ENCODE data around the gene SEPTIN2. TPM values are rescaled to one million over a fixed set of nuclear protein-coding genes. Genes with fewer than 3 reads are reported as not detected.

The SEPTIN2 gene
- total and polyA plus RNA-seq, 8 donors: 106 to 245 (median 187) TPM

- peak overlapping the region in 3 of 4 donors; percentile 25 to 60 (median 50) for H3K27ac ChIP-seq
- FAIRE-seq: no peak
Observed at GRCh38 chr2:241350878-241351639, 35.3 kb downstream of the SEPTIN2 start.

GRCh38 chr2:241351640-241352031, 35.9 kb downstream of the SEPTIN2 start:
- intact Hi-C loops (cut with DNase I): no loop called here
- peak in 1 of 4 donors; percentile 16 for ATAC-seq

More at GRCh38 chr2:241350878-241351639, 35.3 kb downstream of the SEPTIN2 start:
- no peak for DNase-seq
- no peak for TF ChIP-seq CTCF (IDR thresholded peaks at IDR 0.05)
- peak in 1 of 4 donors; percentile 8 for ATAC-seq
- no peaks in the 10 kb centered on the region for H3K9me3 ChIP-seq
- intact Hi-C loops (cut with DNase I): no loop called here
- WGBS, 2 donors: 44 to 49% methylated on average over 9 of the region's 9 CpGs
- no peaks in the 10 kb centered on the region for H3K27me3 ChIP-seq
- H3K4me1 ChIP-seq: peaks cover 15 to 33% (median 32%) of the 10 kb centered on the region in 3 donors
- H3K4me3 ChIP-seq: no peak overlapping the region
- peaks cover 8 to 75% (median 36%) of the 10 kb centered on the region in 3 donors for H3K36me3 ChIP-seq

GRCh38 chr2:241352227-241352626, 36.5 kb downstream of the SEPTIN2 start:
- H3K9me3 ChIP-seq: no peaks in the 10 kb centered on the region
- FAIRE-seq: no peak
- 15 to 24% methylated on average over 3 of the region's 3 CpGs for WGBS, 2 donors
- H3K27me3 ChIP-seq: no peaks in the 10 kb centered on the region
- peaks cover 8 to 63% (median 24%) of the 10 kb centered on the region in 3 donors for H3K36me3 ChIP-seq
- no peak for ATAC-seq
- peaks cover 15 to 36% (median 33%) of the 10 kb centered on the region in 3 donors for H3K4me1 ChIP-seq
- no peak overlapping the region for H3K4me3 ChIP-seq
- intact Hi-C loops (cut with DNase I): no loop called here
- no peak for DNase-seq
- H3K27ac ChIP-seq: peak overlapping the region in 2 of 4 donors; percentile 50 to 60
- no peak for TF ChIP-seq CTCF (IDR thresholded peaks at IDR 0.05)

More at GRCh38 chr2:241351640-241352031, 35.9 kb downstream of the SEPTIN2 start:
- H3K27ac ChIP-seq: peak overlapping the region in 3 of 4 donors; percentile 25 to 60 (median 50)
- peaks cover 8 to 69% (median 30%) of the 10 kb centered on the region in 3 donors for H3K36me3 ChIP-seq
- H3K4me1 ChIP-seq: peaks cover 15 to 33% (median 32%) of the 10 kb centered on the region in 3 donors
- FAIRE-seq: no peak
- no peaks in the 10 kb centered on the region for H3K27me3 ChIP-seq
- no peak overlapping the region for H3K4me3 ChIP-seq
- no peak for TF ChIP-seq CTCF (IDR thresholded peaks at IDR 0.05)
- WGBS, 2 donors: 14% methylated on average over 3 of the region's 3 CpGs
- no peaks in the 10 kb centered on the region for H3K9me3 ChIP-seq
- DNase-seq: no peak

GRCh38 chr2:241354668-241355658, 39.2 kb downstream of the SEPTIN2 start:
- no peak for FAIRE-seq
- peak overlapping the region in 2 of 4 donors; percentile 24 to 67 for H3K27ac ChIP-seq
- H3K4me3 ChIP-seq: no peak overlapping the region

More at GRCh38 chr2:241354668-241355658, 39.2 kb downstream of the SEPTIN2 start:
- Histone ChIP-seq H3K36me3 (peaks cover 0 to 36% (median 2%) of the 10 kb centered on the region in 3 donors), H3K9me3 (no peaks in the 10 kb centered on the region), H3K27me3 (no peaks in the 10 kb centered on the region), H3K4me1 (peaks cover 24 to 49% (median 45%) of the 10 kb centered on the region in 3 donors)
- intact Hi-C loops (cut with DNase I): loop anchor here in 1 of 3 donors (5.0 kb wide), 1 partner anchor 37 kb away; no protein-coding TSS in a partner anchor
- ATAC-seq: peak; percentile 63 to 72 (median 67)
- TF ChIP-seq CTCF (IDR thresholded peaks at IDR 0.05): no peak
- 17 to 28% methylated on average over 23 to 40 of the region's 40 CpGs for WGBS, 2 donors
- DNase-seq: peak; percentile 90 to 99 (median 96)
